ENCODE data around the gene BPNT1.

- TF ChIP-seq, protein P1, sequence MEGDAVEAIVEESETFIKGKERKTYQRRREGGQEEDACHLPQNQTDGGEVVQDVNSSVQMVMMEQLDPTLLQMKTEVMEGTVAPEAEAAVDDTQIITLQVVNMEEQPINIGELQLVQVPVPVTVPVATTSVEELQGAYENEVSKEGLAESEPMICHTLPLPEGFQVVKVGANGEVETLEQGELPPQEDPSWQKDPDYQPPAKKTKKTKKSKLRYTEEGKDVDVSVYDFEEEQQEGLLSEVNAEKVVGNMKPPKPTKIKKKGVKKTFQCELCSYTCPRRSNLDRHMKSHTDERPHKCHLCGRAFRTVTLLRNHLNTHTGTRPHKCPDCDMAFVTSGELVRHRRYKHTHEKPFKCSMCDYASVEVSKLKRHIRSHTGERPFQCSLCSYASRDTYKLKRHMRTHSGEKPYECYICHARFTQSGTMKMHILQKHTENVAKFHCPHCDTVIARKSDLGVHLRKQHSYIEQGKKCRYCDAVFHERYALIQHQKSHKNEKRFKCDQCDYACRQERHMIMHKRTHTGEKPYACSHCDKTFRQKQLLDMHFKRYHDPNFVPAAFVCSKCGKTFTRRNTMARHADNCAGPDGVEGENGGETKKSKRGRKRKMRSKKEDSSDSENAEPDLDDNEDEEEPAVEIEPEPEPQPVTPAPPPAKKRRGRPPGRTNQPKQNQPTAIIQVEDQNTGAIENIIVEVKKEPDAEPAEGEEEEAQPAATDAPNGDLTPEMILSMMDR (conservative IDR thresholded peaks at IDR 0.05; ENCODE audit: low read depth, low read length) = no peak
- no peak for TF ChIP-seq EZH2phosphoT487 (IDR thresholded peaks at IDR 0.05; ENCODE audit: borderline replicate concordance, low read length)
- no peak for TF ChIP-seq EZH2 (IDR thresholded peaks at IDR 0.05; ENCODE audit: low read length, unreplicated experiment)
Observed at GRCh38 chr1:220119043-220119512, 29.5 kb upstream of the BPNT1 start.
